Mesothelial cell of epicardium (in vitro differentiated cells): ENCODE measurements around the gene UGT1A1. TPM values are rescaled to one million over a fixed set of nuclear protein-coding genes. Genes with fewer than 3 reads are reported as not detected.

Experiments used
- DNase-seq, 2 experiments: peaks; one replicate each; pipeline ENCODE4 v3.0.0; 2021; ENCODE audit warnings: low spot score in 2 of 2; ENCODE audit not compliant: unreplicated experiment in 2 of 2
- H3K27ac Mint-ChIP-seq: 2 replicates; pipeline ENCODE4 v1.8.0; 2021; ENCODE audit warnings: mixed read lengths
- H3K27me3 Mint-ChIP-seq: 2 replicates; pipeline ENCODE4 v1.8.0; 2021; ENCODE audit warnings: low read depth, mixed read lengths
- H3K36me3 Mint-ChIP-seq: 2 replicates; pipeline ENCODE4 v1.8.0; 2021; ENCODE audit warnings: mixed read lengths
- H3K4me1 Mint-ChIP-seq: 2 replicates; pipeline ENCODE4 v1.8.0; 2021; ENCODE audit warnings: mixed read lengths
- H3K4me3 Mint-ChIP-seq: 2 replicates; pipeline ENCODE4 v1.8.0; 2021; ENCODE audit warnings: mild to moderate bottlenecking, moderate library complexity, mixed read lengths
- H3K9me3 Mint-ChIP-seq: 2 replicates; pipeline ENCODE4 v1.8.0; 2021; ENCODE audit warnings: mixed read lengths
- CTCF ChIP-seq: fragments of 200-600 bp; sonication (generic); IDR thresholded peaks from one replicate; pipeline ENCODE4 v1.5.0; 2021; ENCODE audit warnings: antibody characterized with exemption; ENCODE audit not compliant: unreplicated experiment
- total RNA-seq: library from RNA; stranded (reverse); gene quantifications from 3 replicates; pipeline ENCODE4 v1.2.1, GENCODE V29; 2021

UGT1A1 gene
- total RNA-seq, 1 donor from 2014 or later, result not detected

- DNase-seq, result no peak
- H3K4me3 Mint-ChIP-seq, result no peak overlapping the region
- H3K4me1 Mint-ChIP-seq, result no peaks in the 10 kb centered on the region
- no peaks in the 10 kb centered on the region for H3K36me3 Mint-ChIP-seq
- no peak for TF ChIP-seq CTCF
- peaks cover 18% of the 10 kb centered on the region for H3K27me3 Mint-ChIP-seq
- H3K9me3 Mint-ChIP-seq, result peaks cover 6% of the 10 kb centered on the region
- no peak overlapping the region for H3K27ac Mint-ChIP-seq
Measured at GRCh38 chr2:233799716-233800115, 39.6 kb downstream of the UGT1A1 start.

GRCh38 chr2:233800208-233800607 lies 40.1 kb downstream of the UGT1A1 start:
- H3K27ac Mint-ChIP-seq, result no peak overlapping the region
- no peak overlapping the region for H3K4me3 Mint-ChIP-seq
- peaks cover 6% of the 10 kb centered on the region for H3K9me3 Mint-ChIP-seq
- no peak for TF ChIP-seq CTCF
- peaks cover 23% of the 10 kb centered on the region for H3K27me3 Mint-ChIP-seq
- no peaks in the 10 kb centered on the region for H3K36me3 Mint-ChIP-seq
- peak in 1 of 2 experiments; percentile 32 for DNase-seq
- H3K4me1 Mint-ChIP-seq, result no peaks in the 10 kb centered on the region

GRCh38 chr2:233801357-233802131 lies 41.5 kb downstream of the UGT1A1 start:
- H3K27ac Mint-ChIP-seq, result no peak overlapping the region

GRCh38 chr2:233802132-233802815 lies 42.2 kb downstream of the UGT1A1 start:
- TF ChIP-seq CTCF, result no peak
- no peak overlapping the region for H3K27ac Mint-ChIP-seq
- peaks cover 33% of the 10 kb centered on the region for H3K27me3 Mint-ChIP-seq
- peaks cover 6% of the 10 kb centered on the region for H3K9me3 Mint-ChIP-seq
- DNase-seq, result no peak
- no peaks in the 10 kb centered on the region for H3K4me1 Mint-ChIP-seq
- H3K4me3 Mint-ChIP-seq, result no peak overlapping the region
- H3K36me3 Mint-ChIP-seq, result no peaks in the 10 kb centered on the region

More at GRCh38 chr2:233801357-233802131, 41.5 kb downstream of the UGT1A1 start:
- H3K36me3 Mint-ChIP-seq, result no peaks in the 10 kb centered on the region
- H3K4me1 Mint-ChIP-seq, result no peaks in the 10 kb centered on the region
- no peak for TF ChIP-seq CTCF
- no peak overlapping the region for H3K4me3 Mint-ChIP-seq
- H3K27me3 Mint-ChIP-seq, result peaks cover 33% of the 10 kb centered on the region
- peaks cover 6% of the 10 kb centered on the region for H3K9me3 Mint-ChIP-seq
- peak; percentile 6 to 14 for DNase-seq

- H3K27ac Mint-ChIP-seq, result no peak overlapping the region
- no peak for TF ChIP-seq CTCF
- DNase-seq, result peak in 1 of 2 experiments; percentile 29
- no peaks in the 10 kb centered on the region for H3K4me1 Mint-ChIP-seq
- H3K9me3 Mint-ChIP-seq, result peaks cover 6% of the 10 kb centered on the region
- no peak overlapping the region for H3K4me3 Mint-ChIP-seq
- H3K36me3 Mint-ChIP-seq, result no peaks in the 10 kb centered on the region
- peaks cover 37% of the 10 kb centered on the region for H3K27me3 Mint-ChIP-seq
Measured at GRCh38 chr2:233803292-233803911, 43.3 kb downstream of the UGT1A1 start.
